VCaP (cell line): ENCODE measurements around the gene SLC6A9.

Experiments
- H3K27ac ChIP-seq: fragments of 450-650 bp; 2 replicates; pipeline ENCODE4 v1.5.1; 2017
- TF ChIP-seq, protein P1 (sequence below): fragments of 450-650 bp; conservative IDR thresholded peaks from 2 replicates; pipeline ENCODE4 v1.5.1; 2017; ENCODE audit warnings: mild to moderate bottlenecking, moderate library complexity

Gene SLC6A9

DNA sequence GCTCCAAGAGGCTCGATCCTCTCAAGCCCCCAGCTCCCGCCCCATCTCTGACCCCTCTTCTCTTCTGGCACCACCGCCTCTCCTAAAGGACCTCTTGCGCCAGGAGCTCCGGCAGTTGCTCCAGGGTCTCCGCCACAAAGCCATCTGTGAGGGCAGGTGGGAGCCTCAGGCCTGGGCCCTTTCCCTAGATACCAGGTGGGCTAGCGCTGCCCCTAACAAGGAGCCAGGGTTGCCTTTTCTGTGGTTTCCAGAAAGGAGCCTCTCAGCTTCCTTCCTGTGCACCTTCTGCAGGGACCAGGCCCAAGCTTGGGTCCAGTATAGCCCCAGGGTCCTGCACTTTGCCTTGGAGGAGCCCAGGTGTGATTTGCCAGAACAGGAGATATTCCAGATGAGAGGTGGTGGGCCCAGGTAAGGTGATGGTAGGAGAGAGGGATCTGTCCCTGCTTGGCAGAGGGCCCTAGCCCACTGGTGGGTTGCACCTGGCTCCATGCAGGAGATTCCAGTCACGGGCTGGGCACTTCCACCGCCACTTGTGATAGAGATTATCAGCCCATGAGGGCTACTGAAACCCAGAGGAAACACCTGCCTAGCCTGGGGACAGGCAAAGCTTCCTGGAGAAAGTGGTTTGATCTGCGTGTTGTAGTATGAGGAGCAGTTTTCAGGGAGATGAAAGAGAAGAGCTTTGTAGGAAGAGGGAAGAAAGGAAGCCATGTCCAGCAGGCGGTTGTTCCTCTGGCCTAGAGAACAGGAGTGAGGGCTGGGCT lies 38.8 kb downstream of the SLC6A9 start:
- H3K27ac ChIP-seq = peak overlapping the region; percentile 86
- TF ChIP-seq, protein P1, sequence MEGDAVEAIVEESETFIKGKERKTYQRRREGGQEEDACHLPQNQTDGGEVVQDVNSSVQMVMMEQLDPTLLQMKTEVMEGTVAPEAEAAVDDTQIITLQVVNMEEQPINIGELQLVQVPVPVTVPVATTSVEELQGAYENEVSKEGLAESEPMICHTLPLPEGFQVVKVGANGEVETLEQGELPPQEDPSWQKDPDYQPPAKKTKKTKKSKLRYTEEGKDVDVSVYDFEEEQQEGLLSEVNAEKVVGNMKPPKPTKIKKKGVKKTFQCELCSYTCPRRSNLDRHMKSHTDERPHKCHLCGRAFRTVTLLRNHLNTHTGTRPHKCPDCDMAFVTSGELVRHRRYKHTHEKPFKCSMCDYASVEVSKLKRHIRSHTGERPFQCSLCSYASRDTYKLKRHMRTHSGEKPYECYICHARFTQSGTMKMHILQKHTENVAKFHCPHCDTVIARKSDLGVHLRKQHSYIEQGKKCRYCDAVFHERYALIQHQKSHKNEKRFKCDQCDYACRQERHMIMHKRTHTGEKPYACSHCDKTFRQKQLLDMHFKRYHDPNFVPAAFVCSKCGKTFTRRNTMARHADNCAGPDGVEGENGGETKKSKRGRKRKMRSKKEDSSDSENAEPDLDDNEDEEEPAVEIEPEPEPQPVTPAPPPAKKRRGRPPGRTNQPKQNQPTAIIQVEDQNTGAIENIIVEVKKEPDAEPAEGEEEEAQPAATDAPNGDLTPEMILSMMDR = no peak

DNA sequence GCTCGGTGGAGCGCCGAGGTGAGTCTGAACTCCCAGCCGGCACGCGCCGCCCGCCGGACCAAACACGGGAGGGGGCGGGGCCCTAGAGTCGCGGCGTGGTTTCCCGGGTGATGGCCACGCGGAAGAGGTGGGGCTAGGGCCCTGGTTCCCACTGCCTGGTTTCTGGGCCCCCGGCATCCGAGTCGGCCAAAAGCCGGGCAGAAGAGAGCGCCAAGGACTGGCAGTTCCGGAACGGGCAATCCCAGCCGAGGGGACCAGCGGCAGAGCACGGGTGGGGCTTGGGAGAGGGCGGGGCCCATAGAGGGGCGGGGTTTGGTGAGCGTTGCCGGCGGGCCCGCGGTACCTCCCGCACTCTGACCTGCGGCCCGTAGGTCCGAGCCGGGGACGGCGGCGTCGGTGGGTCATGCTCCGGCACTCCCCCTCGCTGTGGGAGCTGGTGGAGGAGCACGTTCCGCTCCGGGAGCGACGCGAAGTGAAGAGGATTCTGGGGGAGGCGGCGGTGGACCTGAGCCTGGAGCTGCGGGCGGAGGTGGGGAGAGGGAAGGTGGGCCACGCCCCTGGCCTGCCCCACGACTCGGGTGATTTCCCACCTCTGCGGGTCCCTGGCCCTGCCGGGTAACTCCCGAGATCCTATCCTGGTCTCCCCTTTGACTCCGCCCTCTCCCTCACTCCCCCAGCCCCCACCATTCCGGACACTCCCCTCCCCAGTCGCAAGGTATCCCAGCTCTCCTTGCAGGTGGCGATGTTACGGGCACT lies 39.6 kb downstream of the SLC6A9 start, which contains the start of gene CCDC24:
CCDC24 (plus strand) TSS at position 124 of the 756 bp plus-strand sequence; CDS start at position 404, 280 bp downstream.
- H3K27ac ChIP-seq = peak within 1 kb of the TSS; percentile 86
- TF ChIP-seq, protein P1 = no peak

DNA sequence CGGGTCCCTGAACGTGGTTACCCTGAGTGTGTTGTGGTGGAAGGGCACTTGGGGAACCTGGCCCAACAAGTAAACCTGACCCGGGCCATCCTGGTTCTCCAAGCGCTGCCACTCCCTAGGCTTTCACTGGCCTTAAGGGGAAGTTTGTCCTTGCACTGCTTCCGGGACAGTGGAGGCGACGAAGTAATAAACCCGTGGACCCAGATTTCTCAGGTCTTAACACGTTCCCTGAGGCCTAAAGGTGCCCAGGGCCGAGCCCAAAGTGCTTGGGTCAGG lies 40.1 kb downstream of the SLC6A9 start:
- TF ChIP-seq, protein P1 = no peak
- peak overlapping the region; percentile 86 for H3K27ac ChIP-seq

DNA sequence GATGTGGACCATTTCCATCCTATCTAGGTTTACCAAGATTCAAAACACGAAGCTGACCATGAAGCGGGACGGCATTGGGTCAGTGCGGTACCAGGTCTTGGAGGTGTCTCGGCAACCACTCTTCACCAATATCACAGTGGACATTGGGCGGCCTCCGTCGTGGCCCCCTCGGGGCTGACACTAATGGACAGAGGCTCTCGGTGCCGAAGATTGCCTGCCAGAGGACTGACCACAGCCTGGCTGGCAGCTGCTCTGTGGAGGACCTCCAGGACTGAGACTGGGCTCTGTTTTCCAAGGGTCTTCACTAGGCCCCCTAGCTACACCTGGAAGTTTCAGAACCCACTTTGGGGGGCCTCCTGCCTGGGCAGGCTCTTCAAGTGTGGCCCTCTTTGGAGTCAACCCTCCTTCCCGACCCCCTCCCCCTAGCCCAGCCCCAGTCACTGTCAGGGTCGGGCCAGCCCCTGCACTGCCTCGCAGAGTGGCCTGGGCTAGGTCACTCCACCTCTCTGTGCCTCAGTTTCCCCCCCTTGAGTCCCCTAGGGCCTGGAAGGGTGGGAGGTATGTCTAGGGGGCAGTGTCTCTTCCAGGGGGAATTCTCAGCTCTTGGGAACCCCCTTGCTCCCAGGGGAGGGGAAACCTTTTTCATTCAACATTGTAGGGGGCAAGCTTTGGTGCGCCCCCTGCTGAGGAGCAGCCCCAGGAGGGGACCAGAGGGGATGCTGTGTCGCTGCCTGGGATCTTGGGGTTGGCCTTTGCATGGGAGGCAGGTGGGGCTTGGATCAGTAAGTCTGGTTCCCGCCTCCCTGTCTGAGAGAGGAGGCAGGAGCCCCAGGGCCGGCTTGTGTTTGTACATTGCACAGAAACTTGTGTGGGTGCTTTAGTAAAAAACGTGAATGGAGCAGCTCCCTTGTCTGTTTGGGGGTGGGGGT lies 40.7 kb downstream of the SLC6A9 start:
- peak overlapping the region; percentile 86 for H3K27ac ChIP-seq

DNA sequence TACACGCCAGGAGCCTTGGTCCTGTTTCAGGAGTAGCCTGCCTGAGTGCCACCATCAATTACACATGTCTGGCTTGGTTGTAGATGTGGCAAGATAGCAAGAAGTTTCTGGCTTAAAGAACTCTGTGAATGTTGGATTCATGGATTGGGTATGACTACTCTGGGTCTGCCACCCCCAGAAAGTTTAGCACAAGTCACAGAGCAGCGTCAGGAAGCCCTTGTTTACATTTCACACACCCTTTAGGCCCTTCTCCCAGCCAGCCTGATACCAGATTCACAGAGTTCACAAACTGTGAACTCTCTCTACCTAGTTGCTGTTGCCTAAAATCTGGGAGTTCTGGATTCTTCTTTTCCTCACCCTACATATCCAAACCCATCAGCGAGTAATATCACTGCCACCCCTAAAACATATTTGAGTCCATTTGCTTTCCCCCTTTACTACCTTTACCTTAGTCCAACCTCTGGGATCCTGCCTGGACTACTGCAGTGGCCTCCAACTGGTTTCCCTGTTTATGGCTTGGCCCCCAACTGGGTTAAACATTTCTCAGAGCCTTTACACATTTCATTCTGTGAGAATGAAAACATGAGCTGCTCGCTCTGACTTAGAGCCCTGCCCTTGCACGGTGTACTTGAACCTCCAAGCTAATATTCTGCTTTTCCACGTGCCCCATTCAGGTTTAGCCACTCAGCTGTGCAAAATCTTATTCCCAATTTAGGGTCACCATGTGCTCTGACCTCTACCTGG lies 43.9 kb downstream of the SLC6A9 start:
- H3K27ac ChIP-seq = no peak overlapping the region
- TF ChIP-seq, protein P1 = no peak

More for the DNA sequence above, 40.7 kb downstream of the SLC6A9 start:
- TF ChIP-seq, protein P1 = no peak

DNA sequence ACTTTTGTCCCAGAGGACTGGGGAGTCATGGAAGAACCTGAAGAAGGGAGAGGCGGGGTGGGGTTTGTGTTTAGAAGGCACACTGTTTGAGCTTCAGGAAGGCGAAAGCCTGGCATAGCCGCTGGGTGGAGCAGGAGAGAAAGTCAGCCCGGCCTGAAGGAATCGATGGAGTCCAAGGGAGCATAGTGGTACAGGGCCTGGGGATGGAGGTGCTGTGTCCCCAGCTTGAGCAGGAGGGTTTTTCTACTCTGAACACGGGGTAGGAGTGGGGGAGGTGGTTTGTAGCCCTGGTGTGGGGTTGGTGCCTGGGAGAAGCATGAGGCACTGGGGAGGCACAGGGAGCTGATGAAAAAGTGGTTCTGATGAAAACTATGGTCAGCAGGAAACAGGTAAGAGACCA lies 44.5 kb downstream of the SLC6A9 start:
- H3K27ac ChIP-seq = no peak overlapping the region
- TF ChIP-seq, protein P1 = no peak
